Measurements from ENCODE around the gene TSPOAP1. TPM values are rescaled to one million over a fixed set of nuclear protein-coding genes. Genes with fewer than 3 reads are reported as not detected.

Gene TSPOAP1
- total RNA-seq, 2 experiments from 2014 or later, result 17.8 to 19.5 TPM

- Mint-ChIP-seq H3K4me1 (ENCODE audit: low read depth) (no peaks in the 10 kb centered on the region), H3K27ac (no peak overlapping the region), H3K4me3 (no peak overlapping the region), H3K36me3 (ENCODE audit: low read depth) (no peaks in the 10 kb centered on the region), H3K27me3 (peaks cover 23% of the 10 kb centered on the region), H3K9me3 (no peaks in the 10 kb centered on the region)
- H3K4me3 ChIP-seq (ENCODE audit: low read length), result no peak overlapping the region
- no peaks in the 10 kb centered on the region for H3K4me1 ChIP-seq (ENCODE audit: insufficient read depth, low read length)
- no peak overlapping the region for H3K27ac ChIP-seq (ENCODE audit: low read depth in 1 of 2, low read length in 2 of 2)
- no peak for DNase-seq
- ATAC-seq (ENCODE audit: poor library complexity), result no peak
- ChIA-PET POLR2A (no interaction called here), CTCF (interaction anchor here (0.6 kb wide), 1 partner anchor 1453 kb away, joined by 3 read pairs; no protein-coding TSS in a partner anchor)
- intact Hi-C loops (cut with DNase I, micrococcal nuclease), result no loop called here
- peaks cover 0 to 4% of the 10 kb centered on the region in 2 experiments for H3K27me3 ChIP-seq (ENCODE audit: control insufficient read depth in 1 of 2, insufficient read depth in 2 of 2, low read length in 2 of 2)
- H3K36me3 ChIP-seq (ENCODE audit: insufficient read depth, low read length), result no peaks in the 10 kb centered on the region
- H3K9me3 ChIP-seq (ENCODE audit: control insufficient read depth in 1 of 2, insufficient read depth in 1 of 2, low read length in 2 of 2), result no peaks in the 10 kb centered on the region
- TF ChIP-seq CTCF (IDR thresholded peaks at IDR 0.05), result no peak
These were observed 57.2 kb downstream of the TSPOAP1 start for GRCh38 chr17:58271216-58271931.

- H3K4me3 ChIP-seq (ENCODE audit: low read length), result no peak overlapping the region
- Mint-ChIP-seq H3K9me3 (no peaks in the 10 kb centered on the region), H3K36me3 (ENCODE audit: low read depth) (no peaks in the 10 kb centered on the region), H3K4me3 (no peak overlapping the region), H3K27me3 (peaks cover 25% of the 10 kb centered on the region), H3K4me1 (ENCODE audit: low read depth) (no peaks in the 10 kb centered on the region), H3K27ac (no peak overlapping the region)
- ChIA-PET CTCF (no interaction called here), POLR2A (no interaction called here)
- H3K4me1 ChIP-seq (ENCODE audit: insufficient read depth, low read length), result no peaks in the 10 kb centered on the region
- ATAC-seq (ENCODE audit: poor library complexity) (no peak), DNase-seq (no peak)
- intact Hi-C loops (cut with DNase I, micrococcal nuclease), result no loop called here
- no peaks in the 10 kb centered on the region for H3K9me3 ChIP-seq (ENCODE audit: control insufficient read depth in 1 of 2, insufficient read depth in 1 of 2, low read length in 2 of 2)
- H3K36me3 ChIP-seq (ENCODE audit: insufficient read depth, low read length), result no peaks in the 10 kb centered on the region
- peaks cover 6 to 8% of the 10 kb centered on the region in 2 experiments for H3K27me3 ChIP-seq (ENCODE audit: control insufficient read depth in 1 of 2, insufficient read depth in 2 of 2, low read length in 2 of 2)
- no peak overlapping the region for H3K27ac ChIP-seq (ENCODE audit: low read depth in 1 of 2, low read length in 2 of 2)
- TF ChIP-seq CTCF (IDR thresholded peaks at IDR 0.05), result no peak
These were observed 57.9 kb downstream of the TSPOAP1 start for GRCh38 chr17:58270476-58271215.

GRCh38 chr17:58269557-58270291 is 58.9 kb downstream of the TSPOAP1 start:
- H3K27me3 ChIP-seq (ENCODE audit: control insufficient read depth in 1 of 2, insufficient read depth in 2 of 2, low read length in 2 of 2), result peaks cover 10 to 11% of the 10 kb centered on the region in 2 experiments
- Mint-ChIP-seq H3K27me3 (peaks cover 30% of the 10 kb centered on the region), H3K27ac (no peak overlapping the region), H3K9me3 (no peaks in the 10 kb centered on the region), H3K4me1 (ENCODE audit: low read depth) (no peaks in the 10 kb centered on the region), H3K36me3 (ENCODE audit: low read depth) (no peaks in the 10 kb centered on the region), H3K4me3 (no peak overlapping the region)
- no peaks in the 10 kb centered on the region for H3K9me3 ChIP-seq (ENCODE audit: control insufficient read depth in 1 of 2, insufficient read depth in 1 of 2, low read length in 2 of 2)
- ATAC-seq (ENCODE audit: poor library complexity) (no peak), DNase-seq (no peak)
- no peaks in the 10 kb centered on the region for H3K36me3 ChIP-seq (ENCODE audit: insufficient read depth, low read length)
- H3K27ac ChIP-seq (ENCODE audit: low read depth in 1 of 2, low read length in 2 of 2), result no peak overlapping the region
- intact Hi-C loops (cut with DNase I, micrococcal nuclease), result no loop called here
- ChIA-PET POLR2A (no interaction called here), CTCF (no interaction called here)
- no peaks in the 10 kb centered on the region for H3K4me1 ChIP-seq (ENCODE audit: insufficient read depth, low read length)
- TF ChIP-seq CTCF (IDR thresholded peaks at IDR 0.05), result no peak
- no peak overlapping the region for H3K4me3 ChIP-seq (ENCODE audit: low read length)
